Measurements from ENCODE around the gene HINT1.

Gene HINT1

GRCh38 chr5:131170540-131171275 is 5.7 kb upstream of the HINT1 start, which contains the start of gene LYRM7:
LYRM7 (plus strand) TSS chr5:131170944; CDS start chr5:131171021, 77 bp downstream.
- Mint-ChIP-seq H3K9me3 (no peaks in the 10 kb centered on the region), H3K4me3 (peak within 1 kb of the TSS; percentile 96), H3K4me1 (peaks cover 32% of the 10 kb centered on the region), H3K27ac (peak within 1 kb of the TSS; percentile 71), H3K36me3 (ENCODE audit: low read depth) (peaks cover 4% of the 10 kb centered on the region), H3K27me3 (ENCODE audit: low read depth, poor library complexity) (peaks cover 4% of the 10 kb centered on the region)
- peak; percentile 91 for DNase-seq
- TF ChIP-seq CTCF (IDR thresholded peaks at IDR 0.05) = no peak

- peaks cover 5% of the 10 kb centered on the region for H3K27me3 Mint-ChIP-seq (ENCODE audit: low read depth, poor library complexity)
- H3K4me1 Mint-ChIP-seq = peaks cover 36% of the 10 kb centered on the region
- H3K4me3 Mint-ChIP-seq = peak overlapping the region; percentile 96
- no peaks in the 10 kb centered on the region for H3K9me3 Mint-ChIP-seq
- no peak for TF ChIP-seq CTCF (IDR thresholded peaks at IDR 0.05)
- peak overlapping the region; percentile 71 for H3K27ac Mint-ChIP-seq
- DNase-seq = no peak
- peaks cover 3% of the 10 kb centered on the region for H3K36me3 Mint-ChIP-seq (ENCODE audit: low read depth)
Measured at GRCh38 chr5:131169810-131170539, 4.9 kb upstream of the HINT1 start.

GRCh38 chr5:131167615-131168014 is 2.6 kb upstream of the HINT1 start:
- H3K4me3 Mint-ChIP-seq = no peak overlapping the region
- no peak overlapping the region for H3K27ac Mint-ChIP-seq
- TF ChIP-seq CTCF (IDR thresholded peaks at IDR 0.05) = no peak
- H3K4me1 Mint-ChIP-seq = peaks cover 46% of the 10 kb centered on the region
- H3K36me3 Mint-ChIP-seq (ENCODE audit: low read depth) = peaks cover 8% of the 10 kb centered on the region
- no peak for DNase-seq
- peaks cover 6% of the 10 kb centered on the region for H3K27me3 Mint-ChIP-seq (ENCODE audit: low read depth, poor library complexity)
- H3K9me3 Mint-ChIP-seq = no peaks in the 10 kb centered on the region

- Mint-ChIP-seq H3K36me3 (ENCODE audit: low read depth) (peaks cover 39% of the 10 kb centered on the region), H3K4me1 (peaks cover 30% of the 10 kb centered on the region), H3K9me3 (no peaks in the 10 kb centered on the region), H3K4me3 (peak overlapping the region; percentile 98), H3K27me3 (ENCODE audit: low read depth, poor library complexity) (peaks cover 6% of the 10 kb centered on the region), H3K27ac (peak overlapping the region; percentile 100)
- TF ChIP-seq CTCF (IDR thresholded peaks at IDR 0.05) = no peak
- peak; percentile 79 for DNase-seq
Measured at GRCh38 chr5:131164191-131165118, 601 bp downstream of the HINT1 start.

GRCh38 chr5:131163276-131164119 is 1.6 kb downstream of the HINT1 start:
- H3K36me3 Mint-ChIP-seq (ENCODE audit: low read depth) = peaks cover 48% of the 10 kb centered on the region

More at GRCh38 chr5:131163276-131164119, 1.6 kb downstream of the HINT1 start:
- no peak for TF ChIP-seq CTCF (IDR thresholded peaks at IDR 0.05)
- peak overlapping the region; percentile 98 for H3K27ac Mint-ChIP-seq
- H3K9me3 Mint-ChIP-seq = no peaks in the 10 kb centered on the region
- H3K4me1 Mint-ChIP-seq = peaks cover 27% of the 10 kb centered on the region
- peaks cover 6% of the 10 kb centered on the region for H3K27me3 Mint-ChIP-seq (ENCODE audit: low read depth, poor library complexity)
- DNase-seq = no peak
- H3K4me3 Mint-ChIP-seq = peak overlapping the region; percentile 98
